SK-N-SH treated with all-trans-retinoic acid at 6 μM for 48 hours (cell line): ENCODE results near the gene CCDC93.
A peak's percentile ranks its signal among the peaks of the same experiment; 100 is the strongest.

Source experiments
- ATAC-seq: fragments of 200-7000 bp; cut with Tn5 transposase; 3 replicates; pipeline ENCODE4 v1.9.1; 2020; ENCODE audit warnings: mild to moderate bottlenecking, moderate library complexity
- BACH2 ChIP-seq: fragments of 250-450 bp; sonication (Bioruptor Pico); IDR thresholded peaks from 2 replicates; pipeline ENCODE4 v1.9.0; 2021; ENCODE audit warnings: mild to moderate bottlenecking, borderline replicate concordance
- CSDC2 ChIP-seq: fragments of 250-450 bp; sonication (Bioruptor Pico); IDR thresholded peaks from 2 replicates; pipeline ENCODE4 v1.5.0; 2020; ENCODE audit warnings: mild to moderate bottlenecking, moderate library complexity
- ESRRG ChIP-seq: fragments of 250-450 bp; sonication (Bioruptor Pico); IDR thresholded peaks from 2 replicates; pipeline ENCODE4 v1.6.1; 2021; ENCODE audit warnings: mild to moderate bottlenecking
- GLIS3 ChIP-seq: fragments of 250-450 bp; sonication (Bioruptor Pico); IDR thresholded peaks from 2 replicates; pipeline ENCODE4 v1.5.0; 2020; ENCODE audit warnings: mild to moderate bottlenecking, moderate library complexity
- ISL1 ChIP-seq: fragments of 250-450 bp; sonication (Bioruptor Pico); IDR thresholded peaks from 2 replicates; pipeline ENCODE4 v2.1.2; 2022; ENCODE audit warnings: mild to moderate bottlenecking, moderate library complexity
- PATZ1 ChIP-seq: fragments of 250-450 bp; sonication (Bioruptor Pico); IDR thresholded peaks from 2 replicates; pipeline ENCODE4 v1.8.0; 2020; ENCODE audit warnings: mild to moderate bottlenecking, moderate library complexity, borderline replicate concordance
- POU6F1 ChIP-seq: fragments of 250-450 bp; sonication (Bioruptor Pico); IDR thresholded peaks from 2 replicates; pipeline ENCODE4 v1.8.0; 2021; ENCODE audit warnings: low read depth, mild to moderate bottlenecking, moderate library complexity, borderline replicate concordance
- PPARA ChIP-seq: fragments of 250-450 bp; sonication (Bioruptor Pico); IDR thresholded peaks from 2 replicates; pipeline ENCODE4 v1.5.0; 2020; ENCODE audit warnings: mild to moderate bottlenecking, borderline replicate concordance
- RARB ChIP-seq: fragments of 250-450 bp; sonication (Bioruptor Pico); IDR thresholded peaks from 2 replicates; pipeline ENCODE4 v1.8.0; 2021; ENCODE audit warnings: mild to moderate bottlenecking, moderate library complexity
- SNAI2 ChIP-seq: fragments of 250-450 bp; sonication (Bioruptor Pico); IDR thresholded peaks from 2 replicates; pipeline ENCODE4 v1.5.0; 2020; ENCODE audit warnings: mild to moderate bottlenecking, moderate library complexity
- TCF4 ChIP-seq: fragments of 250-450 bp; sonication (Bioruptor Pico); IDR thresholded peaks from 2 replicates; pipeline ENCODE4 v1.8.0; 2021; ENCODE audit warnings: mild to moderate bottlenecking, moderate library complexity, borderline replicate concordance
- TOX ChIP-seq: fragments of 250-450 bp; sonication (Bioruptor Pico); IDR thresholded peaks from 2 replicates; pipeline ENCODE4 v1.8.0; 2021; ENCODE audit warnings: mild to moderate bottlenecking, moderate library complexity, borderline replicate concordance
- ZC3H10 ChIP-seq: fragments of 250-450 bp; sonication (Bioruptor Pico); IDR thresholded peaks from 2 replicates; pipeline ENCODE4 v1.5.1; 2021; ENCODE audit warnings: mild to moderate bottlenecking, moderate library complexity
- ZFP3 ChIP-seq: fragments of 250-450 bp; sonication (Bioruptor Pico); IDR thresholded peaks from 2 replicates; pipeline ENCODE4 v1.5.0; 2020; ENCODE audit warnings: mild to moderate bottlenecking, moderate library complexity
- ZFP30 ChIP-seq: fragments of 450-650 bp; formaldehyde crosslinking; IDR thresholded peaks from 2 replicates; pipeline ENCODE4 v1.5.0; 2022; ENCODE audit warnings: mild to moderate bottlenecking, moderate library complexity
- ZNF565 ChIP-seq: fragments of 450-650 bp; formaldehyde crosslinking; conservative IDR thresholded peaks from 2 replicates; pipeline ENCODE4 v1.5.0; 2020; ENCODE audit warnings: low read depth, mild to moderate bottlenecking, moderate library complexity
- ZNF70 ChIP-seq: fragments of 450-650 bp; formaldehyde crosslinking; IDR thresholded peaks from 2 replicates; pipeline ENCODE4 v1.5.0; 2020; ENCODE audit warnings: mild to moderate bottlenecking, moderate library complexity
- TF ChIP-seq, protein P1 (sequence below): fragments of 250-450 bp; sonication (Bioruptor Pico); IDR thresholded peaks from 2 replicates; pipeline ENCODE4 v1.5.1; 2020; ENCODE audit warnings: low read depth, mild to moderate bottlenecking, moderate library complexity
- TF ChIP-seq, protein P2 (sequence below): fragments of 250-450 bp; sonication (Bioruptor Pico); IDR thresholded peaks from 2 replicates; pipeline ENCODE4 v1.5.1; 2021; ENCODE audit warnings: mild to moderate bottlenecking, moderate library complexity
- TF ChIP-seq, protein P3 (sequence below): fragments of 250-450 bp; sonication (Bioruptor Pico); IDR thresholded peaks from 2 replicates; pipeline ENCODE4 v1.5.0; 2020; ENCODE audit warnings: mild to moderate bottlenecking, moderate library complexity

CCDC93 gene

DNA sequence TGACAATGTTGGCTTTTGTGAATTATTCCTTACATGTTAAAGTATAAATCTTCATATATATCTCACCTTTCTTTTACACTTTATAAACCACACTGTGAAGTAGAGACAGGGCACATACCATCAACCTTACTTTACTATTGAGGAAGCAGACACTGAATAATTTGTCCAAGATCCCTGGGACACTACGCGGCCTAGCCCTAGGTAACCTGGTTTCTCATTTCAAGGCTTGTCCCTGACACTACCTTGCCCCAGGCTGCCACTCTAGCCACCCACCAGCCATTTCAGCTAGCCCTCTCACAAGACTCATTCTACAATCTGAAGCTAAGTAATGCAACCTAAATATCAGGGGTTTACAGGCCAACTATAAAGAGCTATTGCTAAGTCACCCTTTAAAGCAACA is 26.7 kb downstream of the CCDC93 start:
- no peak for ATAC-seq
- no peak for TF ChIP-seq CSDC2
- TF ChIP-seq ESRRG (CRISPR knock-in tag), result no peak
- TF ChIP-seq ZNF70 (CRISPR knock-in tag), result no peak
- no peak for TF ChIP-seq ZNF565 (CRISPR knock-in tag)
- TF ChIP-seq RARB (CRISPR knock-in tag), result no peak
- no peak for TF ChIP-seq PATZ1
- TF ChIP-seq PPARA (CRISPR knock-in tag), result no peak

DNA sequence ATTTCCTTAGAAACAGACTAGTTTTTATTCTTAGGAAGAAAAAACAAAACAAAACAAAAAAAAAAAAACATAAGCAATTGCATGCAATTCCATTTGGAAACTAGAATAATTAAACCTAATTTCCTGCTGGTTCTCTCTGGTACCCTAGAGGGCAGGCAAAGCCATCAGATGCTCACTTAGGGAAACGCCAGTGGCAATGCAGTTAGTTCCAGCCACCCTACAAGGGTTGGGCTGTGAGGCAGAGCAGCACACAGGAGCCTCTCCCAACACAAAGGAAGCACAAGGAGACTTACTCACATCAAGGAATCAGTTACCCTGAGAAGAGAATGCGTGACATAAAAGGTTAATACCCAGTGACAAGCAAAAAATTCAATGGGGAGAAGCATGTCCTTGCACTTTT is 28.8 kb downstream of the CCDC93 start:
- no peak for TF ChIP-seq RARB (CRISPR knock-in tag)
- TF ChIP-seq ISL1 (CRISPR knock-in tag), result peak; percentile 15; the same call in 1 of the 2 replicates
- TF ChIP-seq SNAI2 (CRISPR knock-in tag), result peak; percentile 51; the same call in 1 of the 2 replicates
- TF ChIP-seq, all 23 proteins: peak for 2

DNA sequence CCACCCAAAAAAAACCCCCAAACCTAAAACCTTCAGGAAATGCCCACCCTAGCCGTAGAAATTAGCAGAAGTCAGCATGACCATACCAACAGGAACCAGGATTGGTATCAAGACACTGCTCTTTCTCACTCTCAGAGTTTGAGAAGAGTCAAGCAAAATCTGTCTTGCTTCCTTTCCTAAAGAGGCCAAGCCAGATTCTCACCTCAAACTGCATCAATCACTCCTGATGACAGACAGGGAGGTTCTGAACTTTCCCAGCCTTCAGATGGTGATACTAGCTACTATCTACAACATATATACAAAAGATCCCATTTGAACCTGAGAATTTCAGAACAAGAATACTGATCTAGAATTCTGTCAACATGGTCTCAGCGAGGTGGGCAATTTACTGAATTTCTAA is 29.7 kb downstream of the CCDC93 start:
- ATAC-seq, result no peak
- peak; percentile 67; the same call in 1 of the 2 replicates for TF ChIP-seq CSDC2
- TF ChIP-seq ZC3H10 (CRISPR knock-in tag), result no peak
- TF ChIP-seq, protein P1, sequence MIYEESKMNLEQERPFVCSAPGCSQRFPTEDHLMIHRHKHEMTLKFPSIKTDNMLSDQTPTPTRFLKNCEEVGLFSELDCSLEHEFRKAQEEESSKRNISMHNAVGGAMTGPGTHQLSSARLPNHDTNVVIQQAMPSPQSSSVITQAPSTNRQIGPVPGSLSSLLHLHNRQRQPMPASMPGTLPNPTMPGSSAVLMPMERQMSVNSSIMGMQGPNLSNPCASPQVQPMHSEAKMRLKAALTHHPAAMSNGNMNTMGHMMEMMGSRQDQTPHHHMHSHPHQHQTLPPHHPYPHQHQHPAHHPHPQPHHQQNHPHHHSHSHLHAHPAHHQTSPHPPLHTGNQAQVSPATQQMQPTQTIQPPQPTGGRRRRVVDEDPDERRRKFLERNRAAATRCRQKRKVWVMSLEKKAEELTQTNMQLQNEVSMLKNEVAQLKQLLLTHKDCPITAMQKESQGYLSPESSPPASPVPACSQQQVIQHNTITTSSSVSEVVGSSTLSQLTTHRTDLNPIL, result no peak
- TF ChIP-seq PATZ1, result 0 out of 2 replicates have a peak, but pooled peaks have one; percentile 10
- no peak for TF ChIP-seq ISL1 (CRISPR knock-in tag)
- peak; percentile 26; the same call in 1 of the 2 replicates for TF ChIP-seq ZFP3
- no peak for TF ChIP-seq ZFP30
- 0 out of 2 replicates have a peak, but pooled peaks have one; percentile 55 for TF ChIP-seq GLIS3 (CRISPR knock-in tag)

More for the DNA sequence above, 28.8 kb downstream of the CCDC93 start:
- ATAC-seq, result peak; percentile 26; the same call in 2 of the 3 replicates

DNA sequence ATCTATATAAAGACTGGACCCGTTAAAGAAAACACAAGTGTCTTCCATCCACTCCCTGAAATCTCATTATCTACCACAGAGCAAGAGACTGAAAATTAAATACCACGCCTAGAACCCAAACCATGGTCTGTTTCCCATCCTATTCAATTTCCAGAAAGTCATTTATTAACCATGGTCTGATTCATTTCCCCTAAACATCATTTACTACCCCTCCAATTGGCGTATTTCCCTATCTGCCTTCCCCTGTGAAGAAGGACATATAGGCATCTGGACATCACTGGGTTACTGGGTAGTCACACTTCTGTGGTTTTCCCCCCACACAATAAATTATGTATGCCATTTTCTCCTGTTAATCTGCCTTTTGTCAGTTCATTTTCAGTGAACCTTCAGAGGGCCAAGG is 30.8 kb downstream of the CCDC93 start:
- peak; percentile 30 for ATAC-seq
- 0 out of 2 replicates have a peak, but pooled peaks have one; percentile 4 for TF ChIP-seq ZFP3
- TF ChIP-seq, protein P2, sequence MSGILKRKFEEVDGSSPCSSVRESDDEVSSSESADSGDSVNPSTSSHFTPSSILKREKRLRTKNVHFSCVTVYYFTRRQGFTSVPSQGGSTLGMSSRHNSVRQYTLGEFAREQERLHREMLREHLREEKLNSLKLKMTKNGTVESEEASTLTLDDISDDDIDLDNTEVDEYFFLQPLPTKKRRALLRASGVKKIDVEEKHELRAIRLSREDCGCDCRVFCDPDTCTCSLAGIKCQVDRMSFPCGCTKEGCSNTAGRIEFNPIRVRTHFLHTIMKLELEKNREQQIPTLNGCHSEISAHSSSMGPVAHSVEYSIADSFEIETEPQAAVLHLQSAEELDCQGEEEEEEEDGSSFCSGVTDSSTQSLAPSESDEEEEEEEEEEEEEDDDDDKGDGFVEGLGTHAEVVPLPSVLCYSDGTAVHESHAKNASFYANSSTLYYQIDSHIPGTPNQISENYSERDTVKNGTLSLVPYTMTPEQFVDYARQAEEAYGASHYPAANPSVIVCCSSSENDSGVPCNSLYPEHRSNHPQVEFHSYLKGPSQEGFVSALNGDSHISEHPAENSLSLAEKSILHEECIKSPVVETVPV (CRISPR knock-in tag), result peak; percentile 78; the same call in 1 of the 2 replicates
- peak; percentile 94 for TF ChIP-seq TOX (CRISPR knock-in tag)
- no peak for TF ChIP-seq POU6F1 (CRISPR knock-in tag)
- TF ChIP-seq PPARA (CRISPR knock-in tag), result no peak
- TF ChIP-seq, protein P1, result peak; percentile 79
- no peak for TF ChIP-seq ZNF70 (CRISPR knock-in tag)
- no peak for TF ChIP-seq ZNF565 (CRISPR knock-in tag)
- peak; percentile 96 for TF ChIP-seq ISL1 (CRISPR knock-in tag)
- peak; percentile 18; the same call in 1 of the 2 replicates for TF ChIP-seq CSDC2
- TF ChIP-seq ZFP30, result no peak
- peak; percentile 97; the same call in 1 of the 2 replicates for TF ChIP-seq PATZ1
- no peak for TF ChIP-seq BACH2 (CRISPR knock-in tag)
- TF ChIP-seq GLIS3 (CRISPR knock-in tag), result no peak
- peak; percentile 76 for TF ChIP-seq TCF4 (CRISPR knock-in tag)
- TF ChIP-seq, protein P3, sequence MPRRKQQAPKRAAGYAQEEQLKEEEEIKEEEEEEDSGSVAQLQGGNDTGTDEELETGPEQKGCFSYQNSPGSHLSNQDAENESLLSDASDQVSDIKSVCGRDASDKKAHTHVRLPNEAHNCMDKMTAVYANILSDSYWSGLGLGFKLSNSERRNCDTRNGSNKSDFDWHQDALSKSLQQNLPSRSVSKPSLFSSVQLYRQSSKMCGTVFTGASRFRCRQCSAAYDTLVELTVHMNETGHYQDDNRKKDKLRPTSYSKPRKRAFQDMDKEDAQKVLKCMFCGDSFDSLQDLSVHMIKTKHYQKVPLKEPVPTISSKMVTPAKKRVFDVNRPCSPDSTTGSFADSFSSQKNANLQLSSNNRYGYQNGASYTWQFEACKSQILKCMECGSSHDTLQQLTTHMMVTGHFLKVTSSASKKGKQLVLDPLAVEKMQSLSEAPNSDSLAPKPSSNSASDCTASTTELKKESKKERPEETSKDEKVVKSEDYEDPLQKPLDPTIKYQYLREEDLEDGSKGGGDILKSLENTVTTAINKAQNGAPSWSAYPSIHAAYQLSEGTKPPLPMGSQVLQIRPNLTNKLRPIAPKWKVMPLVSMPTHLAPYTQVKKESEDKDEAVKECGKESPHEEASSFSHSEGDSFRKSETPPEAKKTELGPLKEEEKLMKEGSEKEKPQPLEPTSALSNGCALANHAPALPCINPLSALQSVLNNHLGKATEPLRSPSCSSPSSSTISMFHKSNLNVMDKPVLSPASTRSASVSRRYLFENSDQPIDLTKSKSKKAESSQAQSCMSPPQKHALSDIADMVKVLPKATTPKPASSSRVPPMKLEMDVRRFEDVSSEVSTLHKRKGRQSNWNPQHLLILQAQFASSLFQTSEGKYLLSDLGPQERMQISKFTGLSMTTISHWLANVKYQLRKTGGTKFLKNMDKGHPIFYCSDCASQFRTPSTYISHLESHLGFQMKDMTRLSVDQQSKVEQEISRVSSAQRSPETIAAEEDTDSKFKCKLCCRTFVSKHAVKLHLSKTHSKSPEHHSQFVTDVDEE (CRISPR knock-in tag), result no peak
- TF ChIP-seq ESRRG (CRISPR knock-in tag), result no peak
- peak; percentile 91 for TF ChIP-seq ZC3H10 (CRISPR knock-in tag)
